ENCODE measurements around the gene DPP6. TPM values are rescaled to one million over a fixed set of nuclear protein-coding genes. Genes with fewer than 3 reads are reported as not detected.

The DPP6 gene
- total and polyA plus RNA-seq, 9 of the 15 experiments (the other 6 are each of a cell fraction or from before 2014, with no cell fraction given) = not detected

GRCh38 chr7:154759989-154760388, 707.8 kb downstream of the DPP6 start:
- BruUV-seq (replicated peaks) = no TSS peak
- Histone ChIP-seq H3K36me3 (ENCODE audit: control insufficient read depth, insufficient read depth, low read length) (no peaks in the 10 kb centered on the region), H2AFZ (ENCODE audit: low read depth, low read length) (no peak overlapping the region), H3K4me1 (replicated peaks in 1 of 2; ENCODE audit: control insufficient read depth in 2 of 2, insufficient read depth in 2 of 2, low read length in 2 of 2) (no peaks in the 10 kb centered on the region), H3K9ac (ENCODE audit: insufficient read depth in 1 of 2, low read depth in 2 of 2, low read length in 2 of 2) (no peak overlapping the region), H3K9me1 (ENCODE audit: control insufficient read depth, insufficient read depth, low read length) (no peaks in the 10 kb centered on the region), H3K4me2 (ENCODE audit: insufficient read depth, low read length) (no peak overlapping the region), H3K27ac (ENCODE audit: extremely low read depth, low read depth, low read length) (no peak overlapping the region), H3K9me3 (replicated peaks; ENCODE audit: control insufficient read depth, insufficient read depth, low read depth, low read length) (no peaks in the 10 kb centered on the region), H3K4me3 (no peak overlapping the region), H3K79me2 (ENCODE audit: control insufficient read depth, insufficient read depth, low read length) (no peaks in the 10 kb centered on the region), H3K27me3 (ENCODE audit: control insufficient read depth in 2 of 2, insufficient read depth in 2 of 2, low read length in 2 of 2) (peaks cover 64 to 91% of the 10 kb centered on the region in 2 experiments), H4K20me1 (replicated peaks; ENCODE audit: control insufficient read depth, insufficient read depth, low read length) (0 out of 2 replicates have a peak, but pooled peaks cover 5% of the 10 kb centered on the region)
- POLR2A ChIA-PET = interaction anchor here (0.7 kb wide), 1 partner anchor 1638 kb away, joined by 3 read pairs; no protein-coding TSS in a partner anchor
- DNase-seq (ENCODE audit: extremely low read depth in 1 of 4, low spot score in 3 of 4) = no peak
- intact Hi-C loops (cut with micrococcal nuclease) = no loop called here
- CTCF ChIA-PET (ENCODE audit: low intra/inter-chr PET ratio) = no interaction called here
- in situ Hi-C loops (cut with MboI) = no loop called here
- FAIRE-seq = no peak
- TF ChIP-seq, protein P1, sequence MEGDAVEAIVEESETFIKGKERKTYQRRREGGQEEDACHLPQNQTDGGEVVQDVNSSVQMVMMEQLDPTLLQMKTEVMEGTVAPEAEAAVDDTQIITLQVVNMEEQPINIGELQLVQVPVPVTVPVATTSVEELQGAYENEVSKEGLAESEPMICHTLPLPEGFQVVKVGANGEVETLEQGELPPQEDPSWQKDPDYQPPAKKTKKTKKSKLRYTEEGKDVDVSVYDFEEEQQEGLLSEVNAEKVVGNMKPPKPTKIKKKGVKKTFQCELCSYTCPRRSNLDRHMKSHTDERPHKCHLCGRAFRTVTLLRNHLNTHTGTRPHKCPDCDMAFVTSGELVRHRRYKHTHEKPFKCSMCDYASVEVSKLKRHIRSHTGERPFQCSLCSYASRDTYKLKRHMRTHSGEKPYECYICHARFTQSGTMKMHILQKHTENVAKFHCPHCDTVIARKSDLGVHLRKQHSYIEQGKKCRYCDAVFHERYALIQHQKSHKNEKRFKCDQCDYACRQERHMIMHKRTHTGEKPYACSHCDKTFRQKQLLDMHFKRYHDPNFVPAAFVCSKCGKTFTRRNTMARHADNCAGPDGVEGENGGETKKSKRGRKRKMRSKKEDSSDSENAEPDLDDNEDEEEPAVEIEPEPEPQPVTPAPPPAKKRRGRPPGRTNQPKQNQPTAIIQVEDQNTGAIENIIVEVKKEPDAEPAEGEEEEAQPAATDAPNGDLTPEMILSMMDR (IDR thresholded peaks at IDR 0.05 in 2 of 3, conservative IDR thresholded peaks at IDR 0.05 in 1 of 3; ENCODE audit: insufficient read depth in 2 of 3, low read depth in 1 of 3, low read length in 3 of 3) = peak in 1 of 3 experiments; percentile 16; a peak in 1 of 6 replicates
- TF ChIP-seq STAG1 (CRISPR knock-in tag; IDR thresholded peaks at IDR 0.05; ENCODE audit: borderline replicate concordance) = no peak
- ATAC-seq = no peak
- 0% methylated on average over 6 of the region's 6 CpGs for WGBS (ENCODE audit: insufficient coverage, low coverage, missing lambda C conversion rate)

- POLR2A ChIA-PET = no interaction called here
- Histone ChIP-seq H3K9ac (ENCODE audit: insufficient read depth in 1 of 2, low read depth in 2 of 2, low read length in 2 of 2) (no peak overlapping the region), H3K4me2 (ENCODE audit: insufficient read depth, low read length) (no peak overlapping the region), H3K79me2 (ENCODE audit: control insufficient read depth, insufficient read depth, low read length) (no peaks in the 10 kb centered on the region), H4K20me1 (replicated peaks; ENCODE audit: control insufficient read depth, insufficient read depth, low read length) (no peaks in the 10 kb centered on the region), H3K27ac (ENCODE audit: extremely low read depth, low read depth, low read length) (no peak overlapping the region), H3K4me1 (replicated peaks in 1 of 2; ENCODE audit: control insufficient read depth in 2 of 2, insufficient read depth in 2 of 2, low read length in 2 of 2) (peaks cover 0 to 3% of the 10 kb centered on the region in 2 experiments; a peak in 1 of 5 replicates), H2AFZ (ENCODE audit: low read depth, low read length) (no peak overlapping the region), H3K4me3 (no peak overlapping the region), H3K27me3 (ENCODE audit: control insufficient read depth in 2 of 2, insufficient read depth in 2 of 2, low read length in 2 of 2) (peaks cover 39 to 82% of the 10 kb centered on the region in 2 experiments; a peak in 4 of 5 replicates), H3K9me3 (replicated peaks; ENCODE audit: control insufficient read depth, insufficient read depth, low read depth, low read length) (no peaks in the 10 kb centered on the region; the same call in 1 of the 2 replicates), H3K9me1 (ENCODE audit: control insufficient read depth, insufficient read depth, low read length) (no peaks in the 10 kb centered on the region), H3K36me3 (ENCODE audit: control insufficient read depth, insufficient read depth, low read length) (no peaks in the 10 kb centered on the region)
- TF ChIP-seq PTRF (tag; IDR thresholded peaks at IDR 0.05) (no peak), FOXP1 (CRISPR knock-in tag; IDR thresholded peaks at IDR 0.05) (no peak), SIX5 (IDR thresholded peaks at IDR 0.05; ENCODE audit: borderline replicate concordance in 1 of 2, insufficient read depth in 1 of 2, low read depth in 1 of 2, low read length in 2 of 2) (no peak), NRF1 (conservative IDR thresholded peaks at IDR 0.05 in 1 of 2, IDR thresholded peaks at IDR 0.05 in 1 of 2) (peak; percentile 47 to 58)
- CTCF ChIA-PET (ENCODE audit: low intra/inter-chr PET ratio) = no interaction called here
- in situ Hi-C loops (cut with MboI) (no loop called here), intact Hi-C loops (cut with micrococcal nuclease) (no loop called here)
- DNase-seq (ENCODE audit: extremely low read depth in 1 of 4, low spot score in 3 of 4) (no peak), FAIRE-seq (peak; percentile 19), ATAC-seq (no peak)
- no TSS peak for BruUV-seq (replicated peaks)
- WGBS (ENCODE audit: insufficient coverage, low coverage, missing lambda C conversion rate) = 0% methylated on average over 1 of the region's 1 CpG
These were observed 712.9 kb downstream of the DPP6 start for GRCh38 chr7:154765118-154765517.
